Measurements from ENCODE around the gene THSD4.

Gene THSD4

GRCh38 chr15:71541746-71542145 lies 426.5 kb downstream of the THSD4 start:
- DNase-seq (ENCODE audit: low read depth in 3 of 3) = no peak

GRCh38 chr15:71542836-71543235 lies 427.6 kb downstream of the THSD4 start:
- DNase-seq (ENCODE audit: low read depth in 3 of 3) = no peak

- DNase-seq (ENCODE audit: low read depth in 3 of 3) = no peak
Observed at GRCh38 chr15:71543413-71543812, 428.1 kb downstream of the THSD4 start.

GRCh38 chr15:71545223-71545760 lies 430.0 kb downstream of the THSD4 start:
- DNase-seq (ENCODE audit: low read depth in 3 of 3) = no peak

GRCh38 chr15:71545923-71546322 lies 430.7 kb downstream of the THSD4 start:
- DNase-seq (ENCODE audit: low read depth in 3 of 3) = no peak

GRCh38 chr15:71547011-71547410 lies 431.7 kb downstream of the THSD4 start:
- DNase-seq (ENCODE audit: low read depth in 3 of 3) = no peak

GRCh38 chr15:71548401-71548807 lies 433.1 kb downstream of the THSD4 start:
- DNase-seq (ENCODE audit: low read depth in 3 of 3) = no peak

GRCh38 chr15:71549091-71549490 lies 433.8 kb downstream of the THSD4 start:
- DNase-seq (ENCODE audit: low read depth in 3 of 3) = no peak

GRCh38 chr15:71549697-71550096 lies 434.4 kb downstream of the THSD4 start:
- no peak for DNase-seq (ENCODE audit: low read depth in 3 of 3)

GRCh38 chr15:71551566-71551965 lies 436.3 kb downstream of the THSD4 start:
- no peak for DNase-seq (ENCODE audit: low read depth in 3 of 3)

- DNase-seq (ENCODE audit: low read depth in 3 of 3) = no peak
Observed at GRCh38 chr15:71559098-71559497, 443.8 kb downstream of the THSD4 start.

GRCh38 chr15:71559616-71560015 lies 444.3 kb downstream of the THSD4 start:
- DNase-seq (ENCODE audit: low read depth in 3 of 3) = no peak

GRCh38 chr15:71562251-71562650 lies 447.0 kb downstream of the THSD4 start:
- no peak for DNase-seq (ENCODE audit: low read depth in 3 of 3)

GRCh38 chr15:71564217-71564616 lies 448.9 kb downstream of the THSD4 start:
- no peak for DNase-seq (ENCODE audit: low read depth in 3 of 3)

- no peak for DNase-seq (ENCODE audit: low read depth in 3 of 3)
Observed at GRCh38 chr15:71565006-71565405, 449.7 kb downstream of the THSD4 start.

- DNase-seq (ENCODE audit: low read depth in 3 of 3) = no peak
Observed at GRCh38 chr15:71565631-71566160, 450.4 kb downstream of the THSD4 start.

- no peak for DNase-seq (ENCODE audit: low read depth in 3 of 3)
Observed at GRCh38 chr15:71566226-71566625, 451.0 kb downstream of the THSD4 start.

GRCh38 chr15:71567173-71567572 lies 451.9 kb downstream of the THSD4 start:
- DNase-seq (ENCODE audit: low read depth in 3 of 3) = no peak

GRCh38 chr15:71568227-71568626 lies 453.0 kb downstream of the THSD4 start:
- DNase-seq (ENCODE audit: low read depth in 3 of 3) = no peak

GRCh38 chr15:71570736-71571135 lies 455.5 kb downstream of the THSD4 start:
- DNase-seq (ENCODE audit: low read depth in 3 of 3) = no peak

GRCh38 chr15:71571641-71572040 lies 456.4 kb downstream of the THSD4 start:
- no peak for DNase-seq (ENCODE audit: low read depth in 3 of 3)

GRCh38 chr15:71572452-71573053 lies 457.3 kb downstream of the THSD4 start:
- no peak for DNase-seq (ENCODE audit: low read depth in 3 of 3)

GRCh38 chr15:71573599-71573998 lies 458.3 kb downstream of the THSD4 start:
- DNase-seq (ENCODE audit: low read depth in 3 of 3) = no peak
